ENCODE results near the gene TAF15. TPM values are rescaled to one million over a fixed set of nuclear protein-coding genes. Genes with fewer than 3 reads are reported as not detected.
A peak's percentile ranks its signal among the peaks of the same experiment; 100 is the strongest.

Gene TAF15
- total RNA-seq, 2 donors from 2014 or later = 35.7 to 91.1 TPM

DNA sequence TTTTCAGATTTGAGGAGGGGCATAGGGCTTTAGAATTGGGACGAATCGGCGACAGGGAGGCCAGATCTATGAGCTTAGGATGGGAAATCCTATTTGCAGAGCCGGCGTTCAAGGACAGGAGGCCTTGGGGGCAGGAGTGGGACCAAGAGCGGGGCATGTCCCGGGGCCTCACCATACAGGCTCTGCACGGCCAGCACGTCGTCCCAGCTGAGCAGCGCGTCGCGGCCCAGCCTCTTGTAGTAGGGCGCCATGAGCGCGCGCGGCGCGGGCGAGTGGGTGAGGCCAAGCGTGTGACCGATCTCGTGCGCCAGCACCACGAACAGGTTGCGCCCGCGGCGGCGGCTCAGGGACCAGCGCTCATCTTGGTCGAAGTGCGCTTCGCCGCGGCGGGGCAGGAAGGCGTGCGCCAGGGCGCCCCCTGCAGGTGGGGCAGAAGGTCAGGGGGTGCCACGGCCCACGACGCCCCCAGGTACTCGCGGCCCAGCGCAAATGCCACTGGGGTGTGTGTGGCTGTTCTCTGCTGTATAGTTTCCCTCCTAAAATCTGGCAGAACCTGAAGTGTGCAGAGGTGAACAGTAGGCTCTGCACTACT is 39.3 kb upstream of the TAF15 start:
- ATAC-seq (ENCODE audit: insufficient number of reproducible peaks, low FRiP score, low read depth) (no peak), DNase-seq (ENCODE audit: low spot score) (no peak)
- Histone ChIP-seq H3K4me1 (ENCODE audit: control insufficient read depth in 1 of 2, low read depth in 2 of 2) (peaks cover 10 to 20% of the 10 kb centered on the region in 2 donors), H3K27ac (no peak overlapping the region), H3K4me3 (no peak overlapping the region), H3K9me3 (no peaks in the 10 kb centered on the region), H3K36me3 (no peaks in the 10 kb centered on the region), H3K27me3 (replicated peaks; ENCODE audit: insufficient read depth) (no peaks in the 10 kb centered on the region)
- TF ChIP-seq CTCF (IDR thresholded peaks at IDR 0.05) = no peak

GRCh38 chr17:35773129-35773528 is 36.2 kb upstream of the TAF15 start:
- H3K27me3 ChIP-seq (replicated peaks; ENCODE audit: insufficient read depth) = no peaks in the 10 kb centered on the region
- H3K36me3 ChIP-seq = no peaks in the 10 kb centered on the region
- H3K4me3 ChIP-seq = no peak overlapping the region
- no peak for ATAC-seq (ENCODE audit: insufficient number of reproducible peaks, low FRiP score, low read depth)
- no peak for DNase-seq (ENCODE audit: low spot score)
- H3K27ac ChIP-seq = peak overlapping the region; percentile 87 to 94
- peaks cover 12 to 32% of the 10 kb centered on the region in 2 donors for H3K4me1 ChIP-seq (ENCODE audit: control insufficient read depth in 1 of 2, low read depth in 2 of 2)
- H3K9me3 ChIP-seq = no peaks in the 10 kb centered on the region
- no peak for TF ChIP-seq CTCF (IDR thresholded peaks at IDR 0.05)

- H3K27ac ChIP-seq = peak overlapping the region; percentile 87 to 94
- H3K36me3 ChIP-seq = no peaks in the 10 kb centered on the region
- H3K4me1 ChIP-seq (ENCODE audit: control insufficient read depth in 1 of 2, low read depth in 2 of 2) = peaks cover 12 to 32% of the 10 kb centered on the region in 2 donors
- no peaks in the 10 kb centered on the region for H3K27me3 ChIP-seq (replicated peaks; ENCODE audit: insufficient read depth)
- ATAC-seq (ENCODE audit: insufficient number of reproducible peaks, low FRiP score, low read depth) (no peak), DNase-seq (ENCODE audit: low spot score) (no peak)
- H3K9me3 ChIP-seq = no peaks in the 10 kb centered on the region
- peak overlapping the region; percentile 58 for H3K4me3 ChIP-seq
- TF ChIP-seq CTCF (IDR thresholded peaks at IDR 0.05) = no peak
These were observed 35.4 kb upstream of the TAF15 start for GRCh38 chr17:35773679-35774425.

DNA sequence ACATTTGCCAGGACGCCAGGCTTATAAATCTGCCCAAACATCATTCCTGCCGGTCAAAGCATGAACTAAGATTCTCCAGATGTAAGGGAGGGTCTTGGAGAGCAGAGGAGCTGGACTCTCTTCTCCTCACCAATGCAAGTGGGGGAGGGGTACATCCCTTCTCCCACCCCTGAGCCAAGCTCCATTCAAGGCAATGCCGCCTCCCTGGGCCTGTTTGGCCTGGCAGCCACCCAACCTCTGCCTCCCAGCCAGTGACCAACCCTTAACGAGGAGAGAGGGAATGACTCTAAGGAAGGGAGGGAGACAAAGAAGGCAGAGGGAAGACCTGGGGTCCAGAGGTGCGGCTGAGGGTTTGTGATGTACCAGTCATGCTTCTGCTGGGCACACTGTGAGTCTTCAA is 34.8 kb upstream of the TAF15 start:
- H3K4me3 ChIP-seq = peak overlapping the region; percentile 58
- ATAC-seq (ENCODE audit: insufficient number of reproducible peaks, low FRiP score, low read depth) = peak; percentile 75
- no peaks in the 10 kb centered on the region for H3K36me3 ChIP-seq
- H3K4me1 ChIP-seq (ENCODE audit: control insufficient read depth in 1 of 2, low read depth in 2 of 2) = peaks cover 12 to 32% of the 10 kb centered on the region in 2 donors
- TF ChIP-seq CTCF (IDR thresholded peaks at IDR 0.05) = no peak
- H3K27me3 ChIP-seq (replicated peaks; ENCODE audit: insufficient read depth) = no peaks in the 10 kb centered on the region
- DNase-seq (ENCODE audit: low spot score) = peak; percentile 50
- no peaks in the 10 kb centered on the region for H3K9me3 ChIP-seq
- peak overlapping the region; percentile 87 to 94 for H3K27ac ChIP-seq

DNA sequence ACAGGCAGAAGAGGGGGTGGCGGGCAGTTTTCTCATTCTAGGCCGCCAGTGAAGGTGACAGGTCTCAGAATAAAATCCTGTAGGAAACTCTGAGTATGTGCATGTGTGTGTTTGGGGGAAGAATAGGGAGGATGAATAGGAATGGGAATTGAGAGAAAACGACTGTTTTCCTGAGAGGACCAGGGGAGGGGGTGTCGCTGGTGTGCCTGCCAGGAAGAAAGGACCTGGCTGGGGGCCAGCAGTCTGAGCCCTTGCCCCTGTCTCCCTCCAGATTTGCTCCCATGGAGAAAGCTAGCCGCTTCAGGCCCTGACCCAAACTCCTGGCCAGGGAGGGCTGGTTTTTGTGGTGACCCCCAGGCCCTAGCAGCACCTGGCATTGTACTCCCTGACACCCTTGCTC is 34.2 kb upstream of the TAF15 start:
- H3K4me1 ChIP-seq (ENCODE audit: control insufficient read depth in 1 of 2, low read depth in 2 of 2) = peaks cover 12 to 32% of the 10 kb centered on the region in 2 donors
- no peak for TF ChIP-seq CTCF (IDR thresholded peaks at IDR 0.05)
- H3K4me3 ChIP-seq = peak overlapping the region; percentile 58

More for the DNA sequence above, 34.2 kb upstream of the TAF15 start:
- H3K9me3 ChIP-seq = no peaks in the 10 kb centered on the region
- peak overlapping the region; percentile 87 to 94 for H3K27ac ChIP-seq
- no peaks in the 10 kb centered on the region for H3K36me3 ChIP-seq
- H3K27me3 ChIP-seq (replicated peaks; ENCODE audit: insufficient read depth) = no peaks in the 10 kb centered on the region
- DNase-seq (ENCODE audit: low spot score) (no peak), ATAC-seq (ENCODE audit: insufficient number of reproducible peaks, low FRiP score, low read depth) (no peak)

Data from thoracic aorta (tissue), 2 donors.